Stimulated activated CD4-positive, alpha-beta T cell treated with anti-CD3 and anti-CD28 coated beads, Interleukin-2, amount 100 ng/mL, for 4 hours (primary cell): Measurements from ENCODE around the gene TYROBP.
"Not testable (repeated sequence)": the region's sequence is repeated elsewhere in the genome, so short reads cannot be mapped to it uniquely, and the experiment has no call there.

Experiments
- DNase-seq: peaks from one replicate; pipeline ENCODE4 v3.0.0-alpha.2; 2020; ENCODE audit warnings: low read depth

Gene TYROBP

GRCh38 chr19:35931874-35932202, 23.7 kb upstream of the TYROBP start:
- DNase-seq, result no peak

- peak; percentile 100 for DNase-seq
Observed at GRCh38 chr19:35931161-35931873, 23.2 kb upstream of the TYROBP start.

- no peak for DNase-seq
Observed at GRCh38 chr19:35929876-35930275, 21.8 kb upstream of the TYROBP start.

GRCh38 chr19:35928507-35928906, 20.4 kb upstream of the TYROBP start:
- no peak for DNase-seq

GRCh38 chr19:35925501-35925900, 17.4 kb upstream of the TYROBP start:
- no peak for DNase-seq

GRCh38 chr19:35921012-35921411, 12.9 kb upstream of the TYROBP start:
- no peak for DNase-seq

GRCh38 chr19:35919306-35919705, 11.2 kb upstream of the TYROBP start:
- no peak for DNase-seq

- DNase-seq, result no peak
Observed at GRCh38 chr19:35915443-35915842, 7.3 kb upstream of the TYROBP start.

- DNase-seq, result no peak
Observed at GRCh38 chr19:35913589-35913988, 5.5 kb upstream of the TYROBP start.

GRCh38 chr19:35911790-35912189, 3.7 kb upstream of the TYROBP start:
- DNase-seq, result no peak

GRCh38 chr19:35911173-35911572, 3.1 kb upstream of the TYROBP start:
- DNase-seq, result no peak

GRCh38 chr19:35910355-35910754, 2.3 kb upstream of the TYROBP start:
- not testable (repeated sequence) for DNase-seq

GRCh38 chr19:35909684-35910035, 1.6 kb upstream of the TYROBP start:
- no peak for DNase-seq

- DNase-seq, result no peak
Observed at GRCh38 chr19:35908973-35909683, 1.0 kb upstream of the TYROBP start.

- DNase-seq, result no peak
Observed at GRCh38 chr19:35907377-35907745, 734 bp downstream of the TYROBP start.

GRCh38 chr19:35905178-35905727, 2.8 kb downstream of the TYROBP start:
- DNase-seq, result no peak

GRCh38 chr19:35904311-35905068, 3.6 kb downstream of the TYROBP start:
- DNase-seq, result no peak

- DNase-seq, result peak; percentile 94
Observed at GRCh38 chr19:35903550-35904179, 4.4 kb downstream of the TYROBP start.

- DNase-seq, result no peak
Observed at GRCh38 chr19:35902870-35903475, 5.1 kb downstream of the TYROBP start.

- no peak for DNase-seq
Observed at GRCh38 chr19:35901854-35902661, 6.0 kb downstream of the TYROBP start, which contains the start of gene HCST. Gene HCST (plus strand): TSS chr19:35902529. CDS start chr19:35902594, 65 bp downstream.

GRCh38 chr19:35901055-35901644, 6.9 kb downstream of the TYROBP start:
- DNase-seq, result no peak
